ENCODE data around the gene AQP3. TPM values are rescaled to one million over a fixed set of nuclear protein-coding genes. Genes with fewer than 3 reads are reported as not detected.

Gene AQP3
- total RNA-seq, 1 experiment from 2014 or later = 5.5 TPM

GRCh38 chr9:33418090-33418489, 29.3 kb downstream of the AQP3 start:
- Histone ChIP-seq H2AFZ (ENCODE audit: low read depth, low read length, poor library complexity, severe bottlenecking) (no peak overlapping the region), H3K9me2 (ENCODE audit: insufficient read depth) (no peaks in the 10 kb centered on the region), H3K27me3 (ENCODE audit: insufficient read depth, low read length) (no peaks in the 10 kb centered on the region), H3K36me3 (ENCODE audit: control insufficient read depth in 1 of 2, insufficient read depth in 2 of 2, low read length in 2 of 2) (no peaks in the 10 kb centered on the region), H3K4me1 (ENCODE audit: control insufficient read depth in 1 of 2, insufficient read depth in 2 of 2, low read length in 2 of 2) (peaks cover 35 to 42% of the 10 kb centered on the region in 2 experiments), H3K27ac (ENCODE audit: low read depth, low read length) (no peak overlapping the region), H3K9ac (ENCODE audit: low read length) (no peak overlapping the region), H3K4me3 (replicated peaks in 1 of 2; ENCODE audit: low read depth in 1 of 2, low read length in 2 of 2) (no peak overlapping the region), H3K79me2 (ENCODE audit: insufficient read depth, low read length) (no peaks in the 10 kb centered on the region), H3K4me2 (ENCODE audit: low read length) (peak overlapping the region; percentile 58), H4K20me1 (ENCODE audit: insufficient read depth) (no peaks in the 10 kb centered on the region), H3K9me3 (ENCODE audit: control insufficient read depth in 1 of 2, insufficient read depth in 1 of 2, low read depth in 1 of 2, low read length in 2 of 2) (no peaks in the 10 kb centered on the region)
- TF ChIP-seq JUND (IDR thresholded peaks at IDR 0.05) (no peak), ZFX (IDR thresholded peaks at IDR 0.05) (no peak), REST (IDR thresholded peaks at IDR 0.05; ENCODE audit: low read depth) (no peak), CEBPB (IDR thresholded peaks at IDR 0.05; ENCODE audit: low read depth) (no peak), ZNF274 (IDR thresholded peaks at IDR 0.05; ENCODE audit: low read depth, low read length) (no peak), TCF7L2 (IDR thresholded peaks at IDR 0.05; ENCODE audit: borderline replicate concordance, extremely low read depth, insufficient read depth, insufficient read length) (no peak)
- DNase-seq (ENCODE audit: low read depth, low spot score) = no peak
- POLR2A ChIA-PET = no interaction called here
- no TSS peak for BruUV-seq (replicated peaks)
- intact Hi-C loops (cut with micrococcal nuclease) = loop anchor here (10.0 kb wide), 1 partner anchor 63 kb away; no protein-coding TSS in a partner anchor
- ATAC-seq = no peak
- RAD21 ChIA-PET (ENCODE audit: low non-redundant PET in 1 of 2, low total read pairs in 2 of 2, uncharacterized antibody in 2 of 2, unreplicated experiment in 2 of 2) = no interaction called here
- CTCF ChIA-PET = interaction anchor here (4.9 kb wide), 1 partner anchor 34 kb away, joined by 35 read pairs; no protein-coding TSS in a partner anchor

DNA sequence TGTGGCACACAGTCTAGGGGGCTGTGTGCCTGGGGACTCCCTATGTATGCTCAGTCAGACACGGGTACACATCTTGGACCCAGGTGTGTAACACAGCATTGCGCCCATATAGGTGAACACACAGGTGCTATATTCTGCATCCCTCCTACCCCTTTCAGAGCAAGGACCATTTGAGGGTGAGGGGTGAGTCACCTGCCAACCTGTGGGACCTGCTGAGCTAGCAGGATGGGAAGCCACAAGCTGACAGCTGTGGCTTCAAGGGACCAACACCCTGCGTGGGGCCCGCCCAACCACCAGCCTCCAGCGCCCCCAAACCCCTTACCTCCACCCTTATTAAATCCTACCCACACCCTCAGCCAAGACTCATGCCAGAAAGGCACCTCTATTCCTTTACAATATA, 30.4 kb downstream of the AQP3 start:
- Histone ChIP-seq H3K9me3 (ENCODE audit: control insufficient read depth in 1 of 2, insufficient read depth in 1 of 2, low read depth in 1 of 2, low read length in 2 of 2) (no peaks in the 10 kb centered on the region), H3K27ac (ENCODE audit: low read depth, low read length) (no peak overlapping the region; the same call in 1 of the 2 replicates), H3K4me2 (ENCODE audit: low read length) (no peak overlapping the region), H3K79me2 (ENCODE audit: insufficient read depth, low read length) (no peaks in the 10 kb centered on the region), H3K9ac (ENCODE audit: low read length) (no peak overlapping the region), H3K36me3 (ENCODE audit: control insufficient read depth in 1 of 2, insufficient read depth in 2 of 2, low read length in 2 of 2) (no peaks in the 10 kb centered on the region), H3K9me2 (ENCODE audit: insufficient read depth) (no peaks in the 10 kb centered on the region), H2AFZ (ENCODE audit: low read depth, low read length, poor library complexity, severe bottlenecking) (no peak overlapping the region), H4K20me1 (ENCODE audit: insufficient read depth) (no peaks in the 10 kb centered on the region), H3K4me1 (ENCODE audit: control insufficient read depth in 1 of 2, insufficient read depth in 2 of 2, low read length in 2 of 2) (peaks cover 35 to 42% of the 10 kb centered on the region in 2 experiments), H3K4me3 (replicated peaks in 1 of 2; ENCODE audit: low read depth in 1 of 2, low read length in 2 of 2) (no peak overlapping the region), H3K27me3 (ENCODE audit: insufficient read depth, low read length) (no peaks in the 10 kb centered on the region)
- ChIA-PET CTCF (interaction anchor here (4.9 kb wide), 1 partner anchor 35 kb away, joined by 35 read pairs; no protein-coding TSS in a partner anchor), POLR2A (no interaction called here), RAD21 (ENCODE audit: low non-redundant PET in 1 of 2, low total read pairs in 2 of 2, uncharacterized antibody in 2 of 2, unreplicated experiment in 2 of 2) (no interaction called here)
- intact Hi-C loops (cut with micrococcal nuclease) = loop anchor here (10.0 kb wide), 1 partner anchor 62 kb away; no protein-coding TSS in a partner anchor
- no peak for DNase-seq (ENCODE audit: low read depth, low spot score)
- TF ChIP-seq EGR1 (IDR thresholded peaks at IDR 0.05; ENCODE audit: low read depth) (no peak), SRF (IDR thresholded peaks at IDR 0.05; ENCODE audit: low read depth) (no peak), RAD21 (IDR thresholded peaks at IDR 0.05; ENCODE audit: low read depth) (no peak), SP1 (IDR thresholded peaks at IDR 0.05; ENCODE audit: low read depth) (no peak), ZNF274 (IDR thresholded peaks at IDR 0.05; ENCODE audit: low read depth, low read length) (no peak), ZFX (IDR thresholded peaks at IDR 0.05) (no peak), EZH2phosphoT487 (IDR thresholded peaks at IDR 0.05; ENCODE audit: borderline replicate concordance) (no peak), JUND (IDR thresholded peaks at IDR 0.05) (no peak), POLR2AphosphoS5 (IDR thresholded peaks at IDR 0.05; ENCODE audit: low read depth, low read length) (no peak), CBX3 (IDR thresholded peaks at IDR 0.05; ENCODE audit: low read depth) (no peak), EZH2 (IDR thresholded peaks at IDR 0.05) (no peak)
- BruUV-seq (replicated peaks) = no TSS peak
- no peak for ATAC-seq
